MCF 10A (cell line): Measurements from ENCODE around the gene COL5A3. TPM values are rescaled to one million over a fixed set of nuclear protein-coding genes. Genes with fewer than 3 reads are reported as not detected.

ENCODE experiments used
- BruUV-seq: library from RNA; stranded (reverse); fragments of 400-500 nt; replicated peaks from 2 replicates; lab custom pipeline; 2021; lab: Mats Ljungman, UMichigan
- CTCF ChIA-PET: fragments of 300-600 bp; sonication (Branson Sonifier 250); formaldehyde crosslinking; extraction: SDS; loops from one replicate; lab custom pipeline; 2021; ENCODE audit warnings: antibody characterized with exemption, inconsistent platforms; lab: Yijun Ruan, JAX
- POLR2A ChIA-PET: fragments of 300-600, 350-650 bp; sonication (Branson Sonifier 250); formaldehyde crosslinking; extraction: SDS; loops from one replicate; lab custom pipeline; 2020; ENCODE audit warnings: antibody characterized with exemption, inconsistent platforms; lab: Yijun Ruan, JAX
- DNase-seq: peaks from one replicate; pipeline ENCODE4 v3.0.0-alpha.2; 2018; ENCODE audit not compliant: unreplicated experiment
- H3K27ac Mint-ChIP-seq: one replicate; pipeline ENCODE4 v1.8.0; 2022; ENCODE audit warnings: mild to moderate bottlenecking, low read depth, mixed read lengths; ENCODE audit not compliant: unreplicated experiment
- H3K27me3 Mint-ChIP-seq: one replicate; pipeline ENCODE4 v1.8.0; 2022; ENCODE audit warnings: mixed read lengths; ENCODE audit not compliant: insufficient read depth, unreplicated experiment
- H3K36me3 Mint-ChIP-seq: one replicate; pipeline ENCODE4 v1.8.0; 2022; ENCODE audit warnings: mild to moderate bottlenecking, moderate library complexity, mixed read lengths; ENCODE audit not compliant: insufficient read depth, unreplicated experiment
- H3K4me1 Mint-ChIP-seq: one replicate; pipeline ENCODE4 v1.8.0; 2022; ENCODE audit warnings: mixed read lengths; ENCODE audit not compliant: insufficient read depth, unreplicated experiment
- H3K4me3 Mint-ChIP-seq: one replicate; pipeline ENCODE4 v1.8.0; 2022; ENCODE audit warnings: mild to moderate bottlenecking, moderate library complexity, mixed read lengths; ENCODE audit not compliant: unreplicated experiment
- H3K9me3 Mint-ChIP-seq: one replicate; pipeline ENCODE4 v1.8.0; 2022; ENCODE audit warnings: mixed read lengths; ENCODE audit not compliant: unreplicated experiment
- CTCF ChIP-seq: fragments of 200-600 bp; IDR thresholded peaks from one replicate; pipeline ENCODE4 v1.8.0; 2022; ENCODE audit warnings: antibody characterized with exemption, mild to moderate bottlenecking; ENCODE audit not compliant: unreplicated experiment
- intact Hi-C: fragments of 100-400 bp; cut with micrococcal nuclease; formaldehyde crosslinking; loops from 2 replicates; pipeline ENCODE4 v1.14.1; 2022
- total RNA-seq: library from RNA; stranded (reverse); gene quantifications from 2 replicates; pipeline ENCODE4 v1.2.3, GENCODE V29; 2022

The COL5A3 gene
- total RNA-seq, 1 experiment from 2014 or later: 1.5 TPM

- intact Hi-C loops: no loop called here
- POLR2A ChIA-PET: interaction anchor here (1.2 kb wide), 1 partner anchor 74 kb away, joined by 3 read pairs; no protein-coding TSS in a partner anchor
- peaks cover 38% of the 10 kb centered on the region for H3K27me3 Mint-ChIP-seq
Observed at GRCh38 chr19:10001899-10002298, 8.4 kb downstream of the COL5A3 start.

GRCh38 chr19:10000171-10000826, 10.0 kb downstream of the COL5A3 start:
- Mint-ChIP-seq H3K27me3 (peaks cover 46% of the 10 kb centered on the region), H3K9me3 (no peaks in the 10 kb centered on the region), H3K4me3 (no peak overlapping the region), H3K36me3 (no peaks in the 10 kb centered on the region), H3K27ac (no peak overlapping the region), H3K4me1 (peaks cover 12% of the 10 kb centered on the region)
- ChIA-PET POLR2A (interaction anchor here (1.2 kb wide), 1 partner anchor 72 kb away, joined by 3 read pairs; no protein-coding TSS in a partner anchor), CTCF (interaction anchor here (0.5 to 4.9 kb wide), 37 partner anchors 9 to 1511 kb away, joined by 3 to 60 read pairs (median 4); partner anchors contain the start of gene COL5A3)
- intact Hi-C loops: loop anchor here (1.0 kb wide), 2 partner anchors 27 to 66 kb away; no protein-coding TSS in a partner anchor
- no TSS peak for BruUV-seq
- DNase-seq: peak; percentile 69
- peak; percentile 70 for TF ChIP-seq CTCF

More at GRCh38 chr19:10001899-10002298, 8.4 kb downstream of the COL5A3 start:
- Mint-ChIP-seq H3K9me3 (no peaks in the 10 kb centered on the region), H3K4me3 (no peak overlapping the region), H3K4me1 (peaks cover 8% of the 10 kb centered on the region), H3K27ac (no peak overlapping the region), H3K36me3 (no peaks in the 10 kb centered on the region)
- CTCF ChIA-PET: interaction anchor here (0.6 to 4.9 kb wide), 10 partner anchors 14 to 651 kb away, joined by 3 to 60 read pairs (median 4); no protein-coding TSS in a partner anchor
- BruUV-seq: no TSS peak
- peak; percentile 22 for TF ChIP-seq CTCF
- DNase-seq: peak; percentile 30

GRCh38 chr19:9996541-9996940, 13.8 kb downstream of the COL5A3 start:
- peak overlapping the region; percentile 0 for H3K27ac Mint-ChIP-seq
- ChIA-PET CTCF (no interaction called here), POLR2A (no interaction called here)
- no peaks in the 10 kb centered on the region for H3K36me3 Mint-ChIP-seq
- BruUV-seq: no TSS peak
- peaks cover 46% of the 10 kb centered on the region for H3K27me3 Mint-ChIP-seq
- no peak for TF ChIP-seq CTCF
- no peak for DNase-seq
- no peaks in the 10 kb centered on the region for H3K9me3 Mint-ChIP-seq
- peaks cover 12% of the 10 kb centered on the region for H3K4me1 Mint-ChIP-seq
- H3K4me3 Mint-ChIP-seq: no peak overlapping the region
- intact Hi-C loops: no loop called here

- TF ChIP-seq CTCF: no peak
- no peak for DNase-seq
- H3K4me3 Mint-ChIP-seq: no peak overlapping the region
- BruUV-seq: no TSS peak
- peaks cover 46% of the 10 kb centered on the region for H3K27me3 Mint-ChIP-seq
- intact Hi-C loops: no loop called here
- no peaks in the 10 kb centered on the region for H3K36me3 Mint-ChIP-seq
- no peaks in the 10 kb centered on the region for H3K9me3 Mint-ChIP-seq
- H3K4me1 Mint-ChIP-seq: peaks cover 12% of the 10 kb centered on the region
- ChIA-PET CTCF (no interaction called here), POLR2A (no interaction called here)
- H3K27ac Mint-ChIP-seq: no peak overlapping the region
Observed at GRCh38 chr19:9995999-9996398, 14.3 kb downstream of the COL5A3 start.
